Mesothelial cell of epicardium (in vitro differentiated cells): Measurements from ENCODE around the gene CTNS. TPM values are rescaled to one million over a fixed set of nuclear protein-coding genes. Genes with fewer than 3 reads are reported as not detected.
A peak's percentile ranks its signal among the peaks of the same experiment; 100 is the strongest.

Source experiments
- DNase-seq, 2 experiments: peaks; one replicate each; pipeline ENCODE4 v3.0.0; 2021; ENCODE audit warnings: low spot score in 2 of 2; ENCODE audit not compliant: unreplicated experiment in 2 of 2
- H3K27ac Mint-ChIP-seq: 2 replicates; pipeline ENCODE4 v1.8.0; 2021; ENCODE audit warnings: mixed read lengths
- H3K27me3 Mint-ChIP-seq: 2 replicates; pipeline ENCODE4 v1.8.0; 2021; ENCODE audit warnings: low read depth, mixed read lengths
- H3K36me3 Mint-ChIP-seq: 2 replicates; pipeline ENCODE4 v1.8.0; 2021; ENCODE audit warnings: mixed read lengths
- H3K4me1 Mint-ChIP-seq: 2 replicates; pipeline ENCODE4 v1.8.0; 2021; ENCODE audit warnings: mixed read lengths
- H3K4me3 Mint-ChIP-seq: 2 replicates; pipeline ENCODE4 v1.8.0; 2021; ENCODE audit warnings: mild to moderate bottlenecking, moderate library complexity, mixed read lengths
- H3K9me3 Mint-ChIP-seq: 2 replicates; pipeline ENCODE4 v1.8.0; 2021; ENCODE audit warnings: mixed read lengths
- CTCF ChIP-seq: fragments of 200-600 bp; sonication (generic); IDR thresholded peaks from one replicate; pipeline ENCODE4 v1.5.0; 2021; ENCODE audit warnings: antibody characterized with exemption; ENCODE audit not compliant: unreplicated experiment
- total RNA-seq: library from RNA; stranded (reverse); gene quantifications from 3 replicates; pipeline ENCODE4 v1.2.1, GENCODE V29; 2021

The CTNS gene
- total RNA-seq, 1 donor from 2014 or later = 13.4 TPM

- Mint-ChIP-seq H3K4me3 (no peak overlapping the region), H3K36me3 (peaks cover 2% of the 10 kb centered on the region), H3K9me3 (no peaks in the 10 kb centered on the region), H3K27me3 (no peaks in the 10 kb centered on the region), H3K27ac (no peak overlapping the region), H3K4me1 (no peaks in the 10 kb centered on the region)
- no peak for TF ChIP-seq CTCF
- DNase-seq = no peak
Measured at GRCh38 chr17:3645310-3645709, 8.8 kb downstream of the CTNS start.

DNA sequence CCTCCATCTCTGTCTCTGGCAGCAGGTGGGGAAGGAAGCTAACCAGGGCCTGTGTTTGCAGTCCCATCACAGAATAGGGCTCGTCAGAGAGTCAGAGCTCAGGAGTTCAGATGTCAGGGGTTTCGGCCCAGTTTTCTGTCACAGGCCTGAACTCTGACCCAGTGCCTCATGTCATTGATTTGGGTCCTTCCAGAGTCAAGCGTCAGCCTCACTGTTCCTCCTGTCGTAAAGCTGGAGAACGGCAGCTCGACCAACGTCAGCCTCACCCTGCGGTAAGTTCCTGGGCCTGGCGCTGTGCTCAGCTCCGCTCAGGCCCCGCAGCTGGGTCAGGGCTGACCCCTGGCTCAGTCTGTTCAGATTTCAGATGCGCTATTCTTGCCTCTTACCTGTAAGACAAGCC is 10.7 kb downstream of the CTNS start:
- no peak overlapping the region for H3K27ac Mint-ChIP-seq

GRCh38 chr17:3647769-3648555 is 11.4 kb downstream of the CTNS start:
- no peaks in the 10 kb centered on the region for H3K4me1 Mint-ChIP-seq
- H3K4me3 Mint-ChIP-seq = no peak overlapping the region

More for the DNA sequence above, 10.7 kb downstream of the CTNS start:
- no peak for DNase-seq
- H3K4me3 Mint-ChIP-seq = no peak overlapping the region
- H3K4me1 Mint-ChIP-seq = no peaks in the 10 kb centered on the region
- H3K27me3 Mint-ChIP-seq = no peaks in the 10 kb centered on the region
- no peaks in the 10 kb centered on the region for H3K9me3 Mint-ChIP-seq
- TF ChIP-seq CTCF = no peak
- peaks cover 2% of the 10 kb centered on the region for H3K36me3 Mint-ChIP-seq

GRCh38 chr17:3655766-3656165 is 19.2 kb downstream of the CTNS start:
- no peak for DNase-seq
- Mint-ChIP-seq H3K27me3 (no peaks in the 10 kb centered on the region), H3K27ac (no peak overlapping the region), H3K9me3 (no peaks in the 10 kb centered on the region), H3K4me3 (no peak overlapping the region), H3K4me1 (peaks cover 8% of the 10 kb centered on the region), H3K36me3 (no peaks in the 10 kb centered on the region)
- TF ChIP-seq CTCF = no peak

More at GRCh38 chr17:3647769-3648555, 11.4 kb downstream of the CTNS start:
- no peaks in the 10 kb centered on the region for H3K9me3 Mint-ChIP-seq
- H3K27me3 Mint-ChIP-seq = no peaks in the 10 kb centered on the region
- peak in 1 of 2 experiments; percentile 54 for DNase-seq
- peaks cover 2% of the 10 kb centered on the region for H3K36me3 Mint-ChIP-seq
- H3K27ac Mint-ChIP-seq = peak overlapping the region; percentile 23
- no peak for TF ChIP-seq CTCF

DNA sequence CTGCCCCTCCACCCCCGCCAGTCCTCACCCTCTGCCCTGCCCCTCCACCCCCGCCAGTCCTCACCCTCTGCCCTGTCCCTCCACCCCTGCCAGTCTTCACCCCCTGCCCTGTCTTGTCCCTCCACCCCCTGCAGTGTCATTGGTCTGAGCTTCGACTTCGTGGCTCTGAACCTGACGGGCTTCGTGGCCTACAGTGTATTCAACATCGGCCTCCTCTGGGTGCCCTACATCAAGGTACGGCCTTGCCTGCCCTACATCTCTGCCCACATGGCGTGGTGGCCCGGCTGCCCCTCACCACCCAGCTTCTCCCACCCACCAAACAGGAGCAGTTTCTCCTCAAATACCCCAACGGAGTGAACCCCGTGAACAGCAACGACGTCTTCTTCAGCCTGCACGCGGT is 19.8 kb downstream of the CTNS start:
- Mint-ChIP-seq H3K27ac (peak overlapping the region; percentile 33), H3K9me3 (no peaks in the 10 kb centered on the region)

More for the DNA sequence above, 19.8 kb downstream of the CTNS start:
- Mint-ChIP-seq H3K4me1 (peaks cover 8% of the 10 kb centered on the region), H3K4me3 (no peak overlapping the region), H3K36me3 (no peaks in the 10 kb centered on the region), H3K27me3 (no peaks in the 10 kb centered on the region)
- no peak for TF ChIP-seq CTCF
- DNase-seq = no peak
